Measurements from ENCODE around the gene THSD4. TPM values are rescaled to one million over a fixed set of nuclear protein-coding genes. Genes with fewer than 3 reads are reported as not detected.

The THSD4 gene
- total and polyA plus RNA-seq, 2 donors (not counting 1 experiment from before 2014, with no cell fraction given), result 43.1 to 95.5 TPM

DNA sequence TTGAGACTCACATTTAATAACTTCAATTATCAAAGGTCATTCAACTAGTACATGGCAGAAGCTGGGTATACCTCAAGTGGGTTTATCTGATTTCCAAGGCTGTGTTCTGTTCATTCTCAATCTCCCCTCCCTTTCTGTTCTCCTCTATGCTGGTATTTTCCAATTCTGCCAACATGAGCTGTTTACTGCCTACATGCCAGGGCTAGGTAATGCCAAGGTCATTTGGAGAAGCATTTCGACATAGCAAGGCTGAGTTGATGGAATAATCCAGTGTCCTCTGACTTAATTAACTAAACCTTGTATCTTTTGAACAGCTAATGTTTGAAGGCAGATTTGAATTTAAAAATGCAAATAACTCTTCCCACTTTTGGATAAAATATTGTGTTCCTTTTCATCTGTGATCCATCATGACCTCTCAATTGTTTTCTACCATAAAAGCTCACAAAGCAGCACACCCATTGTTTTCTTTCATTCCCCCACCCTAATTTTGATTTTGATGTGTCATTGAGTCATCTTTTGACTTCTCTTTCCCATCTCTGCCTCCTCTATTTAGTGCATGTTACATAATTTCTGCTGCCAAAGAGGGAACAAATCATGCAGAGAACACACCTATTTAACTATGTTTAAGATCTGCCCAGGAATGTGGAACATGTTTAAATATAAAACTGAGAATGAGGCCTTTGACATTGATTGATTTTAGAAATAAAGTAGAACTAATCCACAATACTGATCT is 386.2 kb downstream of the THSD4 start:
- no peak overlapping the region for H3K4me2 ChIP-seq (ENCODE audit: extremely low read depth, insufficient read depth, low read length)
- no peaks in the 10 kb centered on the region for H3K9me3 ChIP-seq (ENCODE audit: control insufficient read depth, insufficient read depth, low read depth, low read length)
- H3K4me3 ChIP-seq (replicated peaks in 1 of 4; ENCODE audit: control extremely low read depth in 1 of 4, insufficient read depth in 1 of 4, low read depth in 3 of 4, low read length in 4 of 4), result no peak overlapping the region
- H3K27ac ChIP-seq (ENCODE audit: insufficient read depth, low read length), result no peak overlapping the region
- no peaks in the 10 kb centered on the region for H3K36me3 ChIP-seq (ENCODE audit: control insufficient read depth, insufficient read depth, low read length)
- no peak overlapping the region for H2AFZ ChIP-seq (ENCODE audit: low read length)
- H3K4me1 ChIP-seq (ENCODE audit: control insufficient read depth, extremely low read depth, insufficient read depth, low read length), result peaks cover 3% of the 10 kb centered on the region
- H3K27me3 ChIP-seq (ENCODE audit: control insufficient read depth, insufficient read depth, low read length), result no peaks in the 10 kb centered on the region
- H4K20me1 ChIP-seq (ENCODE audit: control insufficient read depth, extremely low read depth, insufficient read depth, low read length), result no peaks in the 10 kb centered on the region
- no peak for TF ChIP-seq EZH2 (IDR thresholded peaks at IDR 0.05; ENCODE audit: low read length, missing control alignments)
- TF ChIP-seq, protein P1, sequence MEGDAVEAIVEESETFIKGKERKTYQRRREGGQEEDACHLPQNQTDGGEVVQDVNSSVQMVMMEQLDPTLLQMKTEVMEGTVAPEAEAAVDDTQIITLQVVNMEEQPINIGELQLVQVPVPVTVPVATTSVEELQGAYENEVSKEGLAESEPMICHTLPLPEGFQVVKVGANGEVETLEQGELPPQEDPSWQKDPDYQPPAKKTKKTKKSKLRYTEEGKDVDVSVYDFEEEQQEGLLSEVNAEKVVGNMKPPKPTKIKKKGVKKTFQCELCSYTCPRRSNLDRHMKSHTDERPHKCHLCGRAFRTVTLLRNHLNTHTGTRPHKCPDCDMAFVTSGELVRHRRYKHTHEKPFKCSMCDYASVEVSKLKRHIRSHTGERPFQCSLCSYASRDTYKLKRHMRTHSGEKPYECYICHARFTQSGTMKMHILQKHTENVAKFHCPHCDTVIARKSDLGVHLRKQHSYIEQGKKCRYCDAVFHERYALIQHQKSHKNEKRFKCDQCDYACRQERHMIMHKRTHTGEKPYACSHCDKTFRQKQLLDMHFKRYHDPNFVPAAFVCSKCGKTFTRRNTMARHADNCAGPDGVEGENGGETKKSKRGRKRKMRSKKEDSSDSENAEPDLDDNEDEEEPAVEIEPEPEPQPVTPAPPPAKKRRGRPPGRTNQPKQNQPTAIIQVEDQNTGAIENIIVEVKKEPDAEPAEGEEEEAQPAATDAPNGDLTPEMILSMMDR (conservative IDR thresholded peaks at IDR 0.05 in 1 of 2, IDR thresholded peaks at IDR 0.05 in 1 of 2; ENCODE audit: low read depth in 1 of 2, low read length in 2 of 2), result no peak
- no peak for DNase-seq (ENCODE audit: low read depth in 2 of 2)
- no peaks in the 10 kb centered on the region for H3K79me2 ChIP-seq (ENCODE audit: control insufficient read depth, insufficient read depth, low read length)
- H3K9ac ChIP-seq (ENCODE audit: insufficient read depth, low read length), result no peak overlapping the region

DNA sequence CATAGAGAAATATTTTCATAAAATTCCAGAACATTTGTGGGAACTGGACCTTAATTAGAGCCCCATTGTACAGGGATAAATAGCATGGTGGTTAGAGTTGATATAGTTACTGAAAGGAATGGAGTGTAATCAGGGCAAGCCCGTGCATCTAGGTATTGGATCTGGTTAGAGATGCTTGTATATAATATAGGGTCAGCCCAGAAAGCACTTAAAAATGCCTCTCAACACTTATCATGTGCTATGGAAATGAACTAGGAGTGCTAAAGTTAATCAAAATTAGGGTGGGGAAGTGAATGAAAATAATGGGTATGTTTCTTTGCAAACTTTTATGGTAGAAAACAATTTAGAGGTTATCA is 386.8 kb downstream of the THSD4 start:
- no peak overlapping the region for H3K4me2 ChIP-seq (ENCODE audit: extremely low read depth, insufficient read depth, low read length)
- H3K9me3 ChIP-seq (ENCODE audit: control insufficient read depth, insufficient read depth, low read depth, low read length), result no peaks in the 10 kb centered on the region
- no peak overlapping the region for H2AFZ ChIP-seq (ENCODE audit: low read length)
- H3K9ac ChIP-seq (ENCODE audit: insufficient read depth, low read length), result no peak overlapping the region
- H3K27ac ChIP-seq (ENCODE audit: insufficient read depth, low read length), result no peak overlapping the region
- H3K4me3 ChIP-seq (replicated peaks in 1 of 4; ENCODE audit: control extremely low read depth in 1 of 4, insufficient read depth in 1 of 4, low read depth in 3 of 4, low read length in 4 of 4), result no peak overlapping the region
- H4K20me1 ChIP-seq (ENCODE audit: control insufficient read depth, extremely low read depth, insufficient read depth, low read length), result no peaks in the 10 kb centered on the region
- TF ChIP-seq, protein P1 (conservative IDR thresholded peaks at IDR 0.05 in 1 of 2, IDR thresholded peaks at IDR 0.05 in 1 of 2; ENCODE audit: low read depth in 1 of 2, low read length in 2 of 2), result no peak
- TF ChIP-seq EZH2 (IDR thresholded peaks at IDR 0.05; ENCODE audit: low read length, missing control alignments), result no peak
- DNase-seq (ENCODE audit: low read depth in 2 of 2), result no peak
- H3K4me1 ChIP-seq (ENCODE audit: control insufficient read depth, extremely low read depth, insufficient read depth, low read length), result no peaks in the 10 kb centered on the region
- no peaks in the 10 kb centered on the region for H3K36me3 ChIP-seq (ENCODE audit: control insufficient read depth, insufficient read depth, low read length)
- H3K27me3 ChIP-seq (ENCODE audit: control insufficient read depth, insufficient read depth, low read length), result no peaks in the 10 kb centered on the region
- H3K79me2 ChIP-seq (ENCODE audit: control insufficient read depth, insufficient read depth, low read length), result no peaks in the 10 kb centered on the region

DNA sequence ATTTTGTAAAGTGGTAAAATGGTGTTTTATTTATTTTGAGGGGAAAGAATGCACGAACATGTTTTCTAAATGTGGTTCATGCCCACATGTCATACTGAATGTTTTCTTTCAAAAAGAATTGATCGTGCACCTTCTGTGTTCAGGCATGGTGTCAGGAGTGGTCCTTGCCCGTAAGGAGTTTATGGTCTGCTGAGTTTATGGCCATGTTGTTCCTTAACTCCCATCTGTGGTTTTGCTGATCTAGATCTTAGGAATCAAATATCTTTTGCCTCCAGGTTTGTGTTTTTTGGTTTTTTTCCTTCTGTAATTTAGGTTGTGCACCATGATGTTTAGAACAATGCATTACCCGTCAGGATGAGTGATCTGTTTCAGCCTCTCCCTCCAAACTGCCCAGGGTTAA is 390.7 kb downstream of the THSD4 start:
- Histone ChIP-seq H3K4me3 (replicated peaks in 1 of 4; ENCODE audit: control extremely low read depth in 1 of 4, insufficient read depth in 1 of 4, low read depth in 3 of 4, low read length in 4 of 4) (no peak overlapping the region), H3K27ac (ENCODE audit: insufficient read depth, low read length) (no peak overlapping the region), H3K9me3 (ENCODE audit: control insufficient read depth, insufficient read depth, low read depth, low read length) (no peaks in the 10 kb centered on the region), H3K79me2 (ENCODE audit: control insufficient read depth, insufficient read depth, low read length) (no peaks in the 10 kb centered on the region), H3K4me1 (ENCODE audit: control insufficient read depth, extremely low read depth, insufficient read depth, low read length) (no peaks in the 10 kb centered on the region), H4K20me1 (ENCODE audit: control insufficient read depth, extremely low read depth, insufficient read depth, low read length) (no peaks in the 10 kb centered on the region), H3K9ac (ENCODE audit: insufficient read depth, low read length) (no peak overlapping the region), H3K36me3 (ENCODE audit: control insufficient read depth, insufficient read depth, low read length) (no peaks in the 10 kb centered on the region), H3K4me2 (ENCODE audit: extremely low read depth, insufficient read depth, low read length) (no peak overlapping the region), H3K27me3 (ENCODE audit: control insufficient read depth, insufficient read depth, low read length) (no peaks in the 10 kb centered on the region), H2AFZ (ENCODE audit: low read length) (no peak overlapping the region)
- TF ChIP-seq, protein P1 (conservative IDR thresholded peaks at IDR 0.05 in 1 of 2, IDR thresholded peaks at IDR 0.05 in 1 of 2; ENCODE audit: low read depth in 1 of 2, low read length in 2 of 2), result no peak
- no peak for TF ChIP-seq EZH2 (IDR thresholded peaks at IDR 0.05; ENCODE audit: low read length, missing control alignments)
- no peak for DNase-seq (ENCODE audit: low read depth in 2 of 2)

All from fibroblast of lung (primary cell).